HepG2 (cell line): ENCODE measurements around the gene OSBPL5. TPM values are rescaled to one million over a fixed set of nuclear protein-coding genes. Genes with fewer than 3 reads are reported as not detected.

Experiments
- ATAC-seq: fragments of 200-7000 bp; cut with Tn5 transposase; 3 replicates; pipeline ENCODE4 v1.9.1; 2020; ENCODE audit warnings: mild to moderate bottlenecking, moderate library complexity
- BruUV-seq: library from RNA; stranded (reverse); fragments of 400-500 nt; replicated peaks from 2 replicates; lab custom pipeline; 2021; lab: Mats Ljungman, UMichigan
- CTCF ChIA-PET: fragments of 300-600 bp; formaldehyde crosslinking; extraction: SDS; loops from one replicate; lab custom pipeline; 2021; ENCODE audit warnings: low total read pairs, inconsistent platforms, low intra/inter-chr PET ratio; lab: Yijun Ruan, JAX
- POLR2A ChIA-PET: fragments of 350-600 bp; sonication (Branson Sonifier 250); formaldehyde crosslinking; loops from one replicate; lab custom pipeline; 2020; ENCODE audit warnings: antibody characterized with exemption, inconsistent platforms; lab: Yijun Ruan, JAX
- DNase-seq: peaks from one replicate; pipeline ENCODE4 v3.0.0-alpha.2; 2015; ENCODE audit warnings: low spot score
- FAIRE-seq: peaks from 3 replicates; lab custom pipeline; 2011; peaks lifted over from hg19 to GRCh38; lab: Jason Lieb, UNC
- H2AFZ ChIP-seq: one replicate; pipeline ENCODE4 v1.6.1; 2011; ENCODE audit warnings: low read length, inconsistent platforms
- H3K27ac ChIP-seq: fragments of 300-600 bp; 3 replicates; pipeline ENCODE4 v1.8.0; 2011; ENCODE audit warnings: mixed run types, mild to moderate bottlenecking, mixed read lengths, low read length, inconsistent platforms; ENCODE audit not compliant: insufficient read depth; ENCODE audit errors: extremely low read length
- H3K27me3 ChIP-seq, 2 experiments: fragments of 200-600 bp in 1 of 2; 2 replicates in 1 of 2; 3 replicates in 1 of 2; pipeline versions ENCODE4 v1.6.0 to v1.8.0; 2011; ENCODE audit warnings: low read length in 2 of 2, mild to moderate bottlenecking in 2 of 2, moderate library complexity in 2 of 2, inconsistent platforms in 1 of 2; ENCODE audit not compliant: insufficient read depth in 2 of 2, control insufficient read depth in 1 of 2
- H3K36me3 ChIP-seq, 2 experiments: fragments of 200-600 bp in 1 of 2; replicated peaks in 1 of 2; 2 replicates in 1 of 2; 3 replicates in 1 of 2; pipeline versions ENCODE4 v1.5.1 to v1.8.0; 2011; ENCODE audit warnings: low read length in 2 of 2, inconsistent platforms in 1 of 2; ENCODE audit not compliant: insufficient read depth in 2 of 2, control insufficient read depth in 1 of 2
- H3K4me1 ChIP-seq: 2 replicates; pipeline ENCODE4 v1.5.1; 2012; ENCODE audit warnings: low read length, inconsistent platforms; ENCODE audit not compliant: insufficient read depth
- H3K4me2 ChIP-seq: 2 replicates; pipeline ENCODE4 v1.6.0; 2011; ENCODE audit warnings: low read depth, low read length, inconsistent platforms
- H3K4me3 ChIP-seq, 3 experiments: fragments of 200-600 bp in 1 of 3; sonication (generic), shearing (Covaris generic) in 1 of 3; replicated peaks in 1 of 3; 2 replicates each; pipeline ENCODE4 v1.5.1; 2011 to 2016; ENCODE audit warnings: low read length in 3 of 3, inconsistent platforms in 2 of 3, low read depth in 2 of 3, mild to moderate bottlenecking in 2 of 3, control low read depth in 1 of 3, mixed read lengths in 1 of 3; ENCODE audit not compliant: insufficient read depth in 1 of 3
- H3K79me2 ChIP-seq: one replicate; pipeline ENCODE4 v1.6.1; 2011; ENCODE audit warnings: low read length, inconsistent platforms; ENCODE audit not compliant: insufficient read depth
- H3K9ac ChIP-seq: 2 replicates; pipeline ENCODE4 v1.6.0; 2011; ENCODE audit warnings: mild to moderate bottlenecking, low read depth, low read length, inconsistent platforms; ENCODE audit not compliant: insufficient read depth
- H3K9me3 ChIP-seq: 2 replicates; pipeline ENCODE4 v1.5.1; 2012; ENCODE audit warnings: mild to moderate bottlenecking, low read length
- H4K20me1 ChIP-seq: 2 replicates; pipeline ENCODE4 v1.6.0; 2011; ENCODE audit warnings: inconsistent platforms, mild to moderate bottlenecking, low read length, moderate library complexity; ENCODE audit not compliant: insufficient read depth
- KDM6A ChIP-seq: IDR thresholded peaks from 2 replicates; pipeline ENCODE4 v1.6.1; 2016; ENCODE audit warnings: low read depth
- MNT ChIP-seq: fragments of 450-650 bp; IDR thresholded peaks from 2 replicates; pipeline ENCODE4 v1.6.1; 2016
- NKX3-1 ChIP-seq: sonication (generic); formaldehyde crosslinking; IDR thresholded peaks from 2 replicates; pipeline ENCODE4 v1.5.0; 2020; ENCODE audit warnings: missing genetic modification reagents
- ZNF143 ChIP-seq: sonication (generic); formaldehyde crosslinking; IDR thresholded peaks from 2 replicates; pipeline ENCODE4 v1.4.0; 2020; ENCODE audit warnings: missing genetic modification reagents
- ZNF567 ChIP-seq: sonication (generic); formaldehyde crosslinking; IDR thresholded peaks from 2 replicates; pipeline ENCODE4 v1.8.1; 2023; ENCODE audit warnings: mild to moderate bottlenecking, missing genetic modification reagents, borderline replicate concordance
- ZNF761 ChIP-seq: sonication (generic); formaldehyde crosslinking; conservative IDR thresholded peaks from 2 replicates; pipeline ENCODE4 v1.4.0; 2020; ENCODE audit warnings: mild to moderate bottlenecking, missing genetic modification reagents
- ZNF883 ChIP-seq: sonication (generic); formaldehyde crosslinking; IDR thresholded peaks from 2 replicates; pipeline ENCODE4 v1.5.1; 2020; ENCODE audit warnings: mild to moderate bottlenecking, missing genetic modification reagents; ENCODE audit errors: not compliant biosample characterization
- WGBS: methylation state at CpG from one replicate; pipeline ENCODE4 v1.1.6; 2017; ENCODE audit warnings: low lambda C conversion rate; 5-methylcytosine and 5-hydroxymethylcytosine counted together
- in situ Hi-C: cut with HindIII; loops from 2 replicates; pipeline ENCODE4 v1.10.0; 2017; ENCODE audit warnings: low pct_unique_long_range_greater_than_20kb; ENCODE audit not compliant: extremely low pct_ligation_motif_present
- intact Hi-C: fragments of 100-400 bp; cut with micrococcal nuclease; formaldehyde crosslinking; loops from one replicate; pipeline ENCODE4 v1.10.0; 2022; ENCODE audit not compliant: unreplicated experiment
- polyA plus RNA-seq, 8 experiments: library from polyadenylated mRNA; depleted of rRNA in 3 of 8; stranded (reverse) in 7 of 8; unstranded in 1 of 8; fragments of >200 nt; fragmentation: Illumina TruSeq in 4 of 8; extraction: Trizol in 4 of 8; gene quantifications; 2 replicates each; pipeline versions ENCODE4 v1.2.1 to v1.2.3, GENCODE V29; 2011 to 2016; ENCODE audit warnings: low read depth in 4 of 8, missing spikeins in 1 of 8, mixed read lengths in 1 of 8; ENCODE audit not compliant: insufficient read depth in 1 of 8
- total RNA-seq, 5 experiments: library from RNA; depleted of rRNA; stranded (reverse); fragments of >200 nt; fragmentation: Illumina TruSeq; extraction: Trizol; gene quantifications; 2 replicates each; pipeline ENCODE4 v1.2.3, GENCODE V29; 2016; ENCODE audit warnings: low read depth in 1 of 5
- TF ChIP-seq, protein P1 (sequence below): sonication (generic); formaldehyde crosslinking; IDR thresholded peaks from 2 replicates; pipeline ENCODE4 v1.8.1; 2022; ENCODE audit warnings: low read depth, mild to moderate bottlenecking, missing genetic modification reagents

Gene OSBPL5
- total and polyA plus RNA-seq, 2 of the 13 experiments (the other 11 are each of a cell fraction or from before 2014, with no cell fraction given): not detected

DNA sequence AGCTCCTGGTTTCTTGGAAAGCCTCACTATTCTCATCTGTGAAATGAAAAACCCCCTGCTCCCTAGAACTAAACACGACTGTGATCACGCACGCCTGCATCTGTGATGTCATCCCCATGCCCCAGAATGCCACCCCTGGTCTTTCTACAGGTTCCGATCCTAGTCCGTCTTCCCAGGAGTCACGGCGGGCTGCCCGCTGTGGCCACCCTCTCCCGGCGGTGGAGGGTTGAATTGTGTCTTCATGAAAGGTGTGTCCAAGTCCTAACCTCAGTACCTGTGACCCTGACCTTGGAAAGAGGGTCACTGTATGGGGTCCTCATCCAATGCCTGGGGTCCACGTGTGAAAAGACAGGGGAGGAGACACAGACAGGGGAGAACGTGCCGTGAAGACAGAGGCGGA lies 14.4 kb downstream of the OSBPL5 start:
- POLR2A ChIA-PET: no interaction called here
- intact Hi-C loops: no loop called here
- FAIRE-seq: no peak

GRCh38 chr11:3149852-3150188 lies 15.3 kb downstream of the OSBPL5 start:
- no peak for ATAC-seq
- Histone ChIP-seq H3K36me3 (no peaks in the 10 kb centered on the region), H3K4me2 (no peak overlapping the region), H3K4me3 (no peak overlapping the region), H3K9ac (no peak overlapping the region), H4K20me1 (no peaks in the 10 kb centered on the region; the same call in 1 of the 2 replicates), H3K27ac (no peak overlapping the region), H3K4me1 (no peaks in the 10 kb centered on the region), H3K27me3 (peaks cover 18 to 78% of the 10 kb centered on the region in 2 experiments), H2AFZ (no peak overlapping the region), H3K79me2 (no peaks in the 10 kb centered on the region), H3K9me3 (no peaks in the 10 kb centered on the region)
- WGBS: 4% methylated on average over 3 of the region's 4 CpGs
- no peak for TF ChIP-seq NKX3-1 (CRISPR knock-in tag)
- TF ChIP-seq MNT: peak; percentile 51
- TF ChIP-seq, protein P1, sequence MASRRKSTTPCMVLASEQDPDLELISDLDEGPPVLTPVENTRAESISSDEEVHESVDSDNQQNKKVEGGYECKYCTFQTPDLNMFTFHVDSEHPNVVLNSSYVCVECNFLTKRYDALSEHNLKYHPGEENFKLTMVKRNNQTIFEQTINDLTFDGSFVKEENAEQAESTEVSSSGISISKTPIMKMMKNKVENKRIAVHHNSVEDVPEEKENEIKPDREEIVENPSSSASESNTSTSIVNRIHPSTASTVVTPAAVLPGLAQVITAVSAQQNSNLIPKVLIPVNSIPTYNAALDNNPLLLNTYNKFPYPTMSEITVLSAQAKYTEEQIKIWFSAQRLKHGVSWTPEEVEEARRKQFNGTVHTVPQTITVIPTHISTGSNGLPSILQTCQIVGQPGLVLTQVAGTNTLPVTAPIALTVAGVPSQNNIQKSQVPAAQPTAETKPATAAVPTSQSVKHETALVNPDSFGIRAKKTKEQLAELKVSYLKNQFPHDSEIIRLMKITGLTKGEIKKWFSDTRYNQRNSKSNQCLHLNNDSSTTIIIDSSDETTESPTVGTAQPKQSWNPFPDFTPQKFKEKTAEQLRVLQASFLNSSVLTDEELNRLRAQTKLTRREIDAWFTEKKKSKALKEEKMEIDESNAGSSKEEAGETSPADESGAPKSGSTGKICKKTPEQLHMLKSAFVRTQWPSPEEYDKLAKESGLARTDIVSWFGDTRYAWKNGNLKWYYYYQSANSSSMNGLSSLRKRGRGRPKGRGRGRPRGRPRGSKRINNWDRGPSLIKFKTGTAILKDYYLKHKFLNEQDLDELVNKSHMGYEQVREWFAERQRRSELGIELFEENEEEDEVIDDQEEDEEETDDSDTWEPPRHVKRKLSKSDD (CRISPR knock-in tag): no peak
- TF ChIP-seq ZNF883 (CRISPR knock-in tag): no peak
- TF ChIP-seq ZNF761 (CRISPR knock-in tag): no peak
- no peak for TF ChIP-seq ZNF567 (CRISPR knock-in tag)
- no peak for DNase-seq
- no peak for FAIRE-seq
- POLR2A ChIA-PET: no interaction called here
- CTCF ChIA-PET: no interaction called here
- intact Hi-C loops: no loop called here
- no TSS peak for BruUV-seq
- in situ Hi-C loops: no loop called here

More for the DNA sequence above, 14.4 kb downstream of the OSBPL5 start:
- no peak overlapping the region for H2AFZ ChIP-seq
- in situ Hi-C loops: no loop called here
- no peak for TF ChIP-seq ZNF143 (CRISPR knock-in tag)
- TF ChIP-seq KDM6A (CRISPR knock-in tag): no peak
- TF ChIP-seq, all 625 proteins: peak for 0
- DNase-seq (no peak), ATAC-seq (no peak)
- Histone ChIP-seq H3K27me3 (peaks cover 13 to 75% of the 10 kb centered on the region in 2 experiments), H3K4me1 (no peaks in the 10 kb centered on the region), H3K4me2 (no peak overlapping the region), H3K9ac (no peak overlapping the region), H3K4me3 (no peak overlapping the region), H3K36me3 (no peaks in the 10 kb centered on the region), H4K20me1 (no peaks in the 10 kb centered on the region; the same call in 1 of the 2 replicates), H3K9me3 (no peaks in the 10 kb centered on the region), H3K27ac (no peak overlapping the region), H3K79me2 (no peaks in the 10 kb centered on the region)
- 38% methylated on average over 9 of the region's 14 CpGs for WGBS
- CTCF ChIA-PET: no interaction called here
- no TSS peak for BruUV-seq
